Astrocyte of the cerebellum (primary cell): ENCODE results near the gene NSD2.

ENCODE experiments used
- DNase-seq: peaks from one replicate; pipeline ENCODE4 v3.0.0-alpha.2; 2011; ENCODE audit warnings: low read depth
- H3K4me3 ChIP-seq: 2 replicates; pipeline ENCODE4 v1.5.1; 2011; ENCODE audit warnings: mild to moderate bottlenecking, low read depth, low read length, moderate library complexity
- in situ Hi-C: cut with HindIII; loops from 2 replicates; pipeline ENCODE4 v1.10.0; 2017; ENCODE audit warnings: low sequenced_read_pairs
- TF ChIP-seq, protein P1 (sequence below): IDR thresholded peaks from 2 replicates; pipeline ENCODE4 v1.5.1; 2012; ENCODE audit warnings: low read length, low read depth, moderate library complexity, mild to moderate bottlenecking; ENCODE audit errors: missing control alignments

The NSD2 gene

GRCh38 chr4:1969928-1970723 is 98.9 kb downstream of the NSD2 start:
- in situ Hi-C loops = no loop called here
- DNase-seq = no peak
- TF ChIP-seq, protein P1, sequence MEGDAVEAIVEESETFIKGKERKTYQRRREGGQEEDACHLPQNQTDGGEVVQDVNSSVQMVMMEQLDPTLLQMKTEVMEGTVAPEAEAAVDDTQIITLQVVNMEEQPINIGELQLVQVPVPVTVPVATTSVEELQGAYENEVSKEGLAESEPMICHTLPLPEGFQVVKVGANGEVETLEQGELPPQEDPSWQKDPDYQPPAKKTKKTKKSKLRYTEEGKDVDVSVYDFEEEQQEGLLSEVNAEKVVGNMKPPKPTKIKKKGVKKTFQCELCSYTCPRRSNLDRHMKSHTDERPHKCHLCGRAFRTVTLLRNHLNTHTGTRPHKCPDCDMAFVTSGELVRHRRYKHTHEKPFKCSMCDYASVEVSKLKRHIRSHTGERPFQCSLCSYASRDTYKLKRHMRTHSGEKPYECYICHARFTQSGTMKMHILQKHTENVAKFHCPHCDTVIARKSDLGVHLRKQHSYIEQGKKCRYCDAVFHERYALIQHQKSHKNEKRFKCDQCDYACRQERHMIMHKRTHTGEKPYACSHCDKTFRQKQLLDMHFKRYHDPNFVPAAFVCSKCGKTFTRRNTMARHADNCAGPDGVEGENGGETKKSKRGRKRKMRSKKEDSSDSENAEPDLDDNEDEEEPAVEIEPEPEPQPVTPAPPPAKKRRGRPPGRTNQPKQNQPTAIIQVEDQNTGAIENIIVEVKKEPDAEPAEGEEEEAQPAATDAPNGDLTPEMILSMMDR = no peak
- H3K4me3 ChIP-seq = no peak overlapping the region

- TF ChIP-seq, protein P1 = no peak
- in situ Hi-C loops = no loop called here
- H3K4me3 ChIP-seq = no peak overlapping the region
- DNase-seq = no peak
These were observed 99.7 kb downstream of the NSD2 start for GRCh38 chr4:1970926-1971325.

GRCh38 chr4:1971456-1972200 is 100.4 kb downstream of the NSD2 start:
- no peak for DNase-seq
- in situ Hi-C loops = no loop called here
- TF ChIP-seq, protein P1 = no peak

DNA sequence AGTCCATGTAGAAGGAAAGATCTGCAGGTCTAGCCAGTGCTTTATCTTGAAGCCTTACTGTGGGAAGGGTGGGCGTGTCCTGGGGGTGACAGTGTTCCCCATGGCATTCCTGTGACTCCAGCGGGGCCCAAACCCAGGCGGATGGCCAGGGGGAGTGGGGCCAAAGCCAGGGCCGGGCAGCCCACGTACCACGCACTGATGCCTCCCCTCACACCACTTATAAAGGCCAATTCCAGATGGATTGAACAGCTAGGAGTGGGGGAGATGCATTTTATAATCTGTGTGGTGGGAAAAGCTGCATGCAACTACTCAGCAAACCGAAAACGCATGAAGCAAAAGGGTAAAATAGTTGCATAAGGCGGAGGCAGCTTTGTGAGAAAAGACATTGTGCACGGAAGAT is 101.2 kb downstream of the NSD2 start:
- TF ChIP-seq, protein P1 = no peak
- no peak overlapping the region for H3K4me3 ChIP-seq
- no peak for DNase-seq
- in situ Hi-C loops = no loop called here

More at GRCh38 chr4:1971456-1972200, 100.4 kb downstream of the NSD2 start:
- H3K4me3 ChIP-seq = no peak overlapping the region

GRCh38 chr4:1973218-1973617 is 102.0 kb downstream of the NSD2 start:
- no peak for DNase-seq
- in situ Hi-C loops = no loop called here

GRCh38 chr4:1973661-1974060 is 102.5 kb downstream of the NSD2 start:
- H3K4me3 ChIP-seq = no peak overlapping the region
- no peak for DNase-seq
- TF ChIP-seq, protein P1 = no peak
- in situ Hi-C loops = no loop called here

More at GRCh38 chr4:1973218-1973617, 102.0 kb downstream of the NSD2 start:
- TF ChIP-seq, protein P1 = no peak
- H3K4me3 ChIP-seq = no peak overlapping the region
